GM10266 (cell line): ENCODE measurements around the gene PLEKHN1.

Source experiments
- DNase-seq: peaks from one replicate; pipeline ENCODE4 v3.0.0; 2012; ENCODE audit errors: extremely low spot score
- CTCF ChIP-seq: IDR thresholded peaks from 2 replicates; pipeline ENCODE4 v1.5.1; 2012; ENCODE audit warnings: mild to moderate bottlenecking, low read depth; ENCODE audit not compliant: control insufficient read depth, insufficient read depth; ENCODE audit errors: missing control alignments

The PLEKHN1 gene

GRCh38 chr1:1020415-1021009, 54.2 kb downstream of the PLEKHN1 start:
- no peak for TF ChIP-seq CTCF
- no peak for DNase-seq

GRCh38 chr1:1021010-1021919, 55.0 kb downstream of the PLEKHN1 start:
- TF ChIP-seq CTCF = no peak
- no peak for DNase-seq

- DNase-seq = no peak
- no peak for TF ChIP-seq CTCF
Measured at GRCh38 chr1:1021920-1022259, 55.6 kb downstream of the PLEKHN1 start.

- DNase-seq = no peak
- no peak for TF ChIP-seq CTCF
Measured at GRCh38 chr1:1022302-1023009, 56.2 kb downstream of the PLEKHN1 start.

- TF ChIP-seq CTCF = no peak
- no peak for DNase-seq
Measured at GRCh38 chr1:1023700-1024099, 57.4 kb downstream of the PLEKHN1 start.

GRCh38 chr1:1024149-1024770, 58.0 kb downstream of the PLEKHN1 start:
- TF ChIP-seq CTCF = no peak
- DNase-seq = no peak
